HUES6 (cell line): ENCODE measurements around the gene GPC6.
A peak's percentile ranks its signal among the peaks of the same experiment; 100 is the strongest.

Experiments
- H3K27ac ChIP-seq: 2 replicates; pipeline ENCODE4 v1.7.0; 2013; ENCODE audit warnings: low read depth, mild to moderate bottlenecking, low read length, inconsistent platforms
- H3K27me3 ChIP-seq: 2 replicates; pipeline ENCODE4 v1.6.1; 2013; ENCODE audit warnings: low read length; ENCODE audit not compliant: control insufficient read depth, insufficient read depth
- H3K36me3 ChIP-seq: 2 replicates; pipeline ENCODE4 v1.6.1; 2013; ENCODE audit warnings: low read length; ENCODE audit not compliant: control insufficient read depth, insufficient read depth
- H3K4me1 ChIP-seq: 2 replicates; pipeline ENCODE4 v1.6.1; 2013; ENCODE audit warnings: low read length; ENCODE audit not compliant: control insufficient read depth, insufficient read depth
- H3K4me3 ChIP-seq: 2 replicates; pipeline ENCODE4 v1.5.1; 2013; ENCODE audit warnings: low read depth, low read length
- H3K9ac ChIP-seq: one replicate; pipeline ENCODE4 v1.6.1; 2013; ENCODE audit warnings: mild to moderate bottlenecking, low read length
- H3K9me3 ChIP-seq: 2 replicates; pipeline ENCODE4 v1.6.1; 2013; ENCODE audit warnings: low read depth, low read length; ENCODE audit not compliant: control insufficient read depth, insufficient read depth

The GPC6 gene

DNA sequence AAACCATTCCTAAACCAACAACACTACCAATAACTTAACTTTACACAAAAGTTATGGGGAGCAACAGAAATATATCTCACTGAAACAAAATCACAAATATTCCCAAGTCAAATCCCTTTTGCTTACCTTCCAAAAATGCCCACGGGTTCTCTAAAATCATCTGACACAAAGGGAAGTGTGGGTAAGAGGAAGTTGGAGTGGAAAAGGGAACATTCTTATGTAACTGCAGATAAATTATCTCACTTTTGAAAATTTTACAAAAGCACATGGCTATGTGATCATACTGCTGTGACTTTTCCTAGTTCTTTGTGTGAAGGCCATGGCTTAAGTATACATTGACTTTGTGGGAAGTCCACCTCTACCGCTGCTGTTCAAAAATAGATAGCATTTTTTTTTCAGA lies 350.5 kb downstream of the GPC6 start:
- Histone ChIP-seq H3K9ac (no peak overlapping the region), H3K36me3 (no peaks in the 10 kb centered on the region), H3K4me3 (no peak overlapping the region), H3K4me1 (no peaks in the 10 kb centered on the region), H3K27me3 (no peaks in the 10 kb centered on the region), H3K9me3 (no peaks in the 10 kb centered on the region), H3K27ac (no peak overlapping the region)

DNA sequence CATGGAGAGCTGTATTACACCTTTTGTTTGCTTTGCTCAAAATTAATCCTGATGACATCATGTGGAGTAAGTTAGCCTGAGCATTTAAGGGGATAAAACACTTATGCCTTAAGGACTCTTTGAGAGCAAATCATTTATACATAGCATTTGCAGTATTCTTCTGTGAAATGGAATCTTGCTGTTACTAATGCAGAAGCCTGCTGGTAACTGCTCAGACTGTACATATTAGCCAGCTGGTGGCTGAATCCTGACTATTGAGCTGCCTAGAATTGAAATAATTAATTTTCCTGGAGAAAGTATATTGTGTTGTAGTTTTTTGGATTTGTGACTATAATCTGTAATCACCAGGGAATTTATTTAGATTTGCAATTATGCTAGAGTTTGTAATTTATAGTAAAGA lies 363.2 kb downstream of the GPC6 start:
- no peaks in the 10 kb centered on the region for H3K9me3 ChIP-seq
- H3K27ac ChIP-seq: no peak overlapping the region
- H3K36me3 ChIP-seq: no peaks in the 10 kb centered on the region
- H3K27me3 ChIP-seq: no peaks in the 10 kb centered on the region
- H3K4me3 ChIP-seq: no peak overlapping the region
- H3K4me1 ChIP-seq: no peaks in the 10 kb centered on the region
- H3K9ac ChIP-seq: no peak overlapping the region

DNA sequence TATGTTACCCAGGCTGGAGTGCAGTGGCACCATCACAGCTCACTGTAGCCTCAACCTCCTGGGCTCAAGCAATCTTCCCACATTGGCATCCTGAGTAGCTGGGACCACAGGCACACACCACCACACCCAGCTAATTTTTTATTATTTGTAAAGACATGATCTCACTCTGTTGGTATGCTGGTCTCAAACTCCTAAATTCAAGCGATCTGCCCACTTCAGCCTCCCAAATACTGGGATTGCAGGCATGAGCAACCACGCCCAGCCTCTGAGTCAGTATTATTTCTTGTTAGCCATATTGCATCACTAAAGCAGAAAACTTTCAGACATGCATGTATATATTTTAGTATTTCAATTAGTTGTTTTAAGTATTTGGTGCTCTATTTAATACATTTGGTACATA lies 376.4 kb downstream of the GPC6 start:
- H3K36me3 ChIP-seq: no peaks in the 10 kb centered on the region
- no peaks in the 10 kb centered on the region for H3K27me3 ChIP-seq
- H3K4me1 ChIP-seq: 0 out of 2 replicates have a peak, but pooled peaks cover 3% of the 10 kb centered on the region
- H3K9ac ChIP-seq: no peak overlapping the region
- no peaks in the 10 kb centered on the region for H3K9me3 ChIP-seq
- H3K4me3 ChIP-seq: no peak overlapping the region
- no peak overlapping the region for H3K27ac ChIP-seq

DNA sequence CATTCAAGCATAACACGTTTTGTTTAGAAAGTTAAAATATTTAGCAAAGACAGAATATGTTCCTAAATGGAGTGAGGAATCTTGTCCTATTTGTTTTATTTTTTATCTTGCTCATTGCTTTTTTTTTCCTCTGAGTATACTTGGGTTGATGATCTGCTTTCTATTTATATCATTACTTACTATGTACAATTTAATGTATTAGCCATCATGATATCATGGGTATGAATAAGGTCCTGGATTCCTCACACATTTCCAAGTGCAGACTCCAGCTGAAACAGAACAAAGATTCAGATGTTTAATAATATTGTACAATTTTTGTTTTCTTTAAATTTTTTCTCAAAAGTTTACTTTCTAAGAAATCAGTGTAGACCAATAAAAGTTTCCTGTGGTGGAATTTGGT lies 388.2 kb downstream of the GPC6 start:
- Histone ChIP-seq H3K9me3 (no peaks in the 10 kb centered on the region), H3K4me1 (peaks cover 9% of the 10 kb centered on the region; the same call in 1 of the 2 replicates), H3K36me3 (no peaks in the 10 kb centered on the region), H3K9ac (no peak overlapping the region), H3K4me3 (no peak overlapping the region), H3K27me3 (no peaks in the 10 kb centered on the region), H3K27ac (no peak overlapping the region)

DNA sequence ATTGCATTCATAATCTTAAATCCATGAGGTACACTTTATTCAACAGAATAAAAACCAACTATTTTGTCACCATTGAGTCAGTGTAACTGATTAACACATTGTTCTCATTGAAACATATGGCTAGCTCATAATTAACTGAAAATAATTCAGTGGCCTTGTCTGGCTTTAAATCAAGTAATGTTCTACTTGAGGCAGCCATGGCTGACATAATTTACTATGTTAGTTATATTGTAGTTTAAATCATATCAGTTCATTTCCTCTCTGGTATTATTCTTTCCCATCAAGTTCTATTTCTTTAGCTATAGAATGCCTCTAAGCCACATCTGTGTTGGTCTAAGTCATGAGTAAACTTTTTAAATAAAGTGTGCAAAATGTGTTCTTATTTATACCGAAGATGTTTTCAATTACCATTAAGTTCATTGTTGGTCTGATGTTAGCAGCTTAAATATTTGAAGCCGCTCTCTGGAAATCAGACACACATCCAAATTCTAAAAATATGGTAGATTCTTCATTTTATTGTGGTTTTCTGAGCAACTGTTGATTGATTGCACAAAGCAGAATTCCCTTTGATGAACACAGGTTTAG lies 393.7 kb downstream of the GPC6 start:
- Histone ChIP-seq H3K4me3 (no peak overlapping the region), H3K36me3 (no peaks in the 10 kb centered on the region), H3K9ac (no peak overlapping the region), H3K9me3 (no peaks in the 10 kb centered on the region), H3K27me3 (no peaks in the 10 kb centered on the region), H3K27ac (no peak overlapping the region), H3K4me1 (peaks cover 11% of the 10 kb centered on the region; the same call in 1 of the 2 replicates)

DNA sequence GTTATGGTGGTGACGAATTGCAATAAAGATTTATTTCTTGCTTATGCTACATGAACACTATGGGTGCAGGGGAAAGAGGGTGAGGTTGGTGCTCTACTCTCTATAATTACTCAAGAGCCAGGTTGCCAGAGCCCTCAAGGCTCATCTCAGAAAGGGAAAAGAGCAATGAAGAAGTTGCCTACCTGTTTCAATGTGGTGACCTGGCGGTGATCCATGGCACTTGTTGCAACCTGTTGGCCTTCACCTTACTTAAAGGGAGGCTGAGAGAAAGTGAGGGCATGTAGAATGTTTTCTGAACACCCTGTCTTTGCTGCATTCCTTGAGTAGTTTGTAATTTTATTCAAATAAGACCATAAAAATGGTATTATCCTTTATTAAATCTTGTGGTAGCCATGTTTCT lies 394.4 kb downstream of the GPC6 start:
- H3K27me3 ChIP-seq: no peaks in the 10 kb centered on the region
- H3K9ac ChIP-seq: no peak overlapping the region
- peaks cover 8% of the 10 kb centered on the region; the same call in 1 of the 2 replicates for H3K4me1 ChIP-seq
- no peak overlapping the region for H3K4me3 ChIP-seq
- H3K27ac ChIP-seq: no peak overlapping the region
- no peaks in the 10 kb centered on the region for H3K9me3 ChIP-seq
- no peaks in the 10 kb centered on the region for H3K36me3 ChIP-seq

DNA sequence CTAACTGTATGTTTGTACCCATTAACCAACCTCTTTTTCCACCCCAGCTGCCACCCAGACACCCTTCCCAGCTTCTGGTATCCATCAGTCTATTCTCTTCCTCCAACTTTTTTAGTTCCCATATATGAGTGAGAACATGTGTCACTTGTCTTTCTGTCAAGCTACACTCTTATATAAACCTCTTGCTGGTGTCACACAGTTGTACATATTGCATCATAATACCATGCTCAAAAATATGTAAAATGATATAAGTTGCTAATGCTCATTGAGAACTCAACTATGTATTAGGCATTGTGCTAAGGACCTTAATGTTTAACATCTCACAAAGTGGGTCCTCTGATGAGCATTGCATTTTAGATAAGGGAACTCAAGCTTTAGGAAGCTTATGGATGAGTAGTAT lies 395.4 kb downstream of the GPC6 start:
- no peaks in the 10 kb centered on the region for H3K9me3 ChIP-seq
- H3K4me3 ChIP-seq: no peak overlapping the region
- no peaks in the 10 kb centered on the region for H3K36me3 ChIP-seq
- no peaks in the 10 kb centered on the region for H3K27me3 ChIP-seq
- H3K9ac ChIP-seq: no peak overlapping the region
- peaks cover 8% of the 10 kb centered on the region; the same call in 1 of the 2 replicates for H3K4me1 ChIP-seq
- no peak overlapping the region for H3K27ac ChIP-seq

DNA sequence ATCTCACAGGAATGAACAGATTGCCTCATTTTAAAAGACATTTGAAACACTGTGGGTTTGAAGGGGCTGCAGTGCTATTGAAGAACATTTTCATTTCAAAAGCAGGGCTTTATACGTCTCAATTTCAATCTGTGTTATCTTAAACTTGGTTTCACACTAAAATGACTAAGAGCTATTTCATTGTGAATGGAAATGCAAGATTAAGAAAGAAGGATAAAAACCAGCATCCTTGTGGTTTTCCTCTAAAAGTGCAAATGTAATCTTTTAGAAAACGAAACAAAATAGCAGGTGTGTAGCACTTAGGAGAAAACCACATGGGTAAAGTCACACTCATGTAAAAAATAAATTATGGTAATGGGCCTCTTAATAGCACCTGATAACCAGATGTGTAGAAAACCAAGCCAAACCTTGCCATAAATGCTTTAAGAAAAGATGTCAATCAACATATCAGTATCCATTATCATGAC lies 397.7 kb downstream of the GPC6 start:
- no peak overlapping the region for H3K9ac ChIP-seq
- peaks cover 16% of the 10 kb centered on the region; the same call in 1 of the 2 replicates for H3K4me1 ChIP-seq
- no peaks in the 10 kb centered on the region for H3K36me3 ChIP-seq
- no peak overlapping the region for H3K27ac ChIP-seq
- no peak overlapping the region for H3K4me3 ChIP-seq
- no peaks in the 10 kb centered on the region for H3K9me3 ChIP-seq
- H3K27me3 ChIP-seq: no peaks in the 10 kb centered on the region

DNA sequence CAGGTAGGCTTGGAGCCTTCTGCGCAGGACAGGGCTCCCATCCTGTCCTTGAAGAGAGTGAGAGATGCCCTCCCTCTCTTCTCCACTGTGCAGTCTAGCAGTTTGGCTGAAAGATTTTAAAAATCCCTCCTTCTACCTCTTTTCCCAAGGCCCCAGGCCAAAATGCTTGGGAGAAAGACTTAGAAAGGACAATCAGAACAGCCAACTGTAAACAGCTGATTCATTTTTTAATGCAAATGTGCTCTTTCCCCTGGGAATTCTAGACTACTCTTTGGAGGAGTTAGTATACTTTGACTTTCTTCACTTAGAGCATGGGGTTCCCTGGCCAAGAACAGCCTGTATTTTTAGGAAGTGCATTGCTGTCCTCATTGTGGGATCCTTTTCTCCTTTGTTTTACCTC lies 398.9 kb downstream of the GPC6 start:
- H3K9ac ChIP-seq: no peak overlapping the region
- no peak overlapping the region for H3K4me3 ChIP-seq
- no peaks in the 10 kb centered on the region for H3K27me3 ChIP-seq
- H3K9me3 ChIP-seq: no peaks in the 10 kb centered on the region
- peaks cover 16% of the 10 kb centered on the region; the same call in 1 of the 2 replicates for H3K4me1 ChIP-seq
- H3K27ac ChIP-seq: no peak overlapping the region
- H3K36me3 ChIP-seq: no peaks in the 10 kb centered on the region

DNA sequence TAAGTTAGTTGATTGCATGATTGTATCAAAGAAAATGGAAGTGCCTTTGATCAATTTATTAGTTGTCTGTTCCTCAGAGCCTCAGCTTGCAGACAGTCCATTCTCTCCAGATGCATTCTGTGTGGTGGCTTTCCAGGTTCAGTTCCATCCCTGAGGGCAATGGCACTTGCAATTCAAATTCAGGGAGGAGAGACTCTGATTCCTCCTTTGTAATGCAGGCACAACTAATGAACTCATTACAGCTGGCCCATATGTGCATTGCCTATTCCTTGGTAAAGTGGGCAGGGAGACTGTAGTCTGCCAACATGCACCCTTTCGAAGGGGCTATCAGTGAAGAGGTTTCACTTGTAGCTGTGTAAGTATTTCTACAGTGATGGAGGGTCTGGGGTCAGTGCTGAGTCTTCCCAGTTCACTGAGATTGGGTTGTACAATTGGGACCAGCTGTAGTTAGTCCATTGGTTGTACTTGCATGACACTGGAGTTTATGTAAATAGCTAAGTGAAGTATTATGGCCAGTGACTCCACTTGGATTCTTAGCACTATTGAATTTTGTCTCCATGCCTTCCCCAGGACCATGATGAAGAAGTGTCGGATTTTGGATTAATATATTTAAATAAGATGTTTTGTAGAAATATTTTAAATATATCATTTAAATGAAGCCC lies 401.7 kb downstream of the GPC6 start:
- H3K9ac ChIP-seq: no peak overlapping the region
- H3K9me3 ChIP-seq: no peaks in the 10 kb centered on the region
- peaks cover 16% of the 10 kb centered on the region; the same call in 1 of the 2 replicates for H3K4me1 ChIP-seq
- no peak overlapping the region for H3K27ac ChIP-seq
- H3K27me3 ChIP-seq: no peaks in the 10 kb centered on the region
- H3K4me3 ChIP-seq: peak overlapping the region; percentile 3; the same call in 1 of the 2 replicates
- no peaks in the 10 kb centered on the region for H3K36me3 ChIP-seq

DNA sequence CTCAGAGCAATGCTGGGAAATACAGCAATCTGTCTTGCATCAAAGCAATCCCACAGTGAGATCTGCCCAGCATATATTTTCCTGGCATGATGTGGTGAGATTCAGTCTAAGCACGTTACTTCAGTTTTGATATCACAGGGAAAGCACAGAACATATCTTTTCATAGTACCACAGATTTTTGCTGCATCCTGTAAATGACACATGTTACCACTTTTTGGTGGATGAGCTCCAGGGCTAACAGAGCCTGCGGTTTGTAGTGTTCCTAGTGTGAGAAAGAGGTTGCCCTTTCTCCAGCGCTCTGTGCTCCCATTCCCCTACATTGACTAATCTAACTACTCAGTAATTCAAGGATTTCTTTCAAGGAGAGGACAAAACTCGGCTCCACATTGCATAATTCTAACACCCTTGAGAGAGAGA lies 409.0 kb downstream of the GPC6 start:
- Histone ChIP-seq H3K27ac (no peak overlapping the region), H3K9me3 (no peaks in the 10 kb centered on the region), H3K27me3 (no peaks in the 10 kb centered on the region), H3K4me1 (no peaks in the 10 kb centered on the region), H3K36me3 (no peaks in the 10 kb centered on the region), H3K9ac (no peak overlapping the region), H3K4me3 (no peak overlapping the region)
